ENCODE results near the gene PTPRD.

Gene PTPRD

DNA sequence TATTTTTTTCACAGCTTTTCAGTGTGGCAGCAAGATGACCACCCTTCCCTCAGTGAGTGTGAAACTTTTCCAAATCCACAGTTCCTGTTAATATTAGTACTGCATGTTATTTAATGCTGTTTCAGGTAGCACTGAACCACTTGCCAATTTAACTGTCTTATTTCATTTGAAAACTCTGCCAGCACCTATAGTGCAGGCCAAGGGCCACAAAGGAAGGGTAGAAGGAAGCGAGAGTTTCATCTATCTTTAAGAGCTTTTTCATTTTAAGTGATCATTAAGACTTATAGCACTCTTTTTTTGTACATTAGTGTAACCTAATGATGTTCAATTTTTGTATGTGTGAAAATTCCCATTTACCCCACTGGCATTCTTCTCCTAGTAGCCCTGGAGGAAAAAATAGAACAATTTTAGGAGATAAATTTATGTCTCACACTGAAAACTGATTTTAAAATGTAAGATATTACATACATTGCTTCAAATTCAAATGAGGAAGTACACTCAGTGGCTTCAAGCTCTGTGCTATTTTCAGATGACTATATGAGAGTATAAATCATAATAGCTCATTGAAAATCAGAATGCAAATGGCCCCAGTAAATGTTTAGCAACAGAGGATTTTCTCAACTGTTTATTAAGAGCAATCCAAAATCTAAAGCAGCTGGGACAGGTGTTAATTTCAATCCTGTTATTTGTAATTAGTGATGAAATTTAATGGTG, 820.5 kb downstream of the PTPRD start:
- no peak for DNase-seq (ENCODE audit: low read depth)
- H3K4me3 ChIP-seq (ENCODE audit: control insufficient read depth, low read depth, low read length), result no peak overlapping the region
- TF ChIP-seq CTCF (IDR thresholded peaks at IDR 0.05; ENCODE audit: control insufficient read depth, insufficient read depth, low read depth, low read length, missing control alignments), result no peak

DNA sequence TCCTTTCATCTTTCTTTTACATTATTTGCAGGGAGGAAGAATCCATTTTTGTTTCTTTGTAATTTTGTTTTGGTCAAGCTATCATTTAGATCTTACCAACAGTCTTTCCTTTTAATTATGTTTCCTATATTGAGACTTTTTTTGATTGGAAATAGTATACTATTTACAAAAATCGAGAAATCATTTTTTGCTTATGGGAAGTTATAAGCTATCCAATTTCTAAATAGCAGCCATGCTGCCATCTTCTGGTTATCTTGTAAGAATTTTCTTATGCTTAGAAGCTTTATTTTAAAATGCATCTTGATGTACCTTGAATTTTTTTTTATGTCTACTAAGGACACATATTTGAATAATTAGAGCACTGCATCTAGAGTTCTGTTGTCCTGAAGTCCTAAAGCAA, 821.2 kb downstream of the PTPRD start:
- no peak overlapping the region for H3K4me3 ChIP-seq (ENCODE audit: control insufficient read depth, low read depth, low read length)
- TF ChIP-seq CTCF (IDR thresholded peaks at IDR 0.05; ENCODE audit: control insufficient read depth, insufficient read depth, low read depth, low read length, missing control alignments), result no peak
- no peak for DNase-seq (ENCODE audit: low read depth)

DNA sequence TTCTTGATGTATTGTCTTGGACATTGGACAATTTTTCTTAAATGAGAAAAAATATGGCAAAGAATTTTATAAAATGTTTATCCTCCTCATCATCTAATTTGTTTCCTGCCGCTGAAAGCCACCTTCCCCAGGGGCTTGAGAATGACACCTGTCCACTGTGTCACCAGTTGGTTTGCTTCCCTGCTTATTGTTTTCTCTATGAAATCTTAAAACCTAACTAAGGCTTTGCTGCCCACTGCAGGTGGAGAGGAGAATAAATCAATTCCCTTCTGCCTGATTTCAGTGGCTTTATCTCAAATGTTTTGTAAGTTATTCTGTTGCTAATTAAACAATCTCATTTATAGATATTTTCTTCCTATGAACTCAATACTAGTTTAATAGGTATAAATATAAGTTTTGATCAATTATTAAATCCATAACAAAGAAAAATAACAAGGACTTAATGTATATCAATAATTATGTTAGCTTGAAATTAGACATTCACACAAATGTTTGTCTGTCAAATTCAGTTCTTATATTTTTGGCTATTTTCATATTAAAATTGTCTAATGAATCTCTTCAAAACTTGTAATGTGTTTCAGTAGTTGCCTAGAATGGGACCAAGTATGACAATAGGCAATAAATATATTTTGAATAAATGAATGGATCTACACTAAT, 822.5 kb downstream of the PTPRD start:
- TF ChIP-seq CTCF (IDR thresholded peaks at IDR 0.05; ENCODE audit: control insufficient read depth, insufficient read depth, low read depth, low read length, missing control alignments), result peak; percentile 26
- no peak overlapping the region for H3K4me3 ChIP-seq (ENCODE audit: control insufficient read depth, low read depth, low read length)
- DNase-seq (ENCODE audit: low read depth), result no peak

DNA sequence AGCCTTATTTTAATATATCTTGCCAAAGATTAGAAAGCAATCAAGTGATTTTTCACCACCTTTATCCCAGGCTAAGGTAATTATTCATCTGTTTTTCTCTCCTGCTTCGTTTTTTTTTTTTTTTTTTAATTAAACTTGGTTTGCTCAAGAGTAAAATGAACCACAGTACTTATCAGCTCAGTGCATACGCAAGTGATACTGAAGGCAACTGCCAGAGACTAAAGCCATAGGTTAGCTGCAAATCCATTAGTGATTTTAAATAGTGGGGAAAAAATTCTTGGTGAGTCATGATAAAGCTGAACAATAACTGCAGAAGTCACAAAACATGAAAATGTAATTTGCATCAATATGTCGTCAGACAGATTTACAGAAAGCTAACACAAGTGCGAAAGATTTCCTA, 829.1 kb downstream of the PTPRD start:
- no peak overlapping the region for H3K4me3 ChIP-seq (ENCODE audit: control insufficient read depth, low read depth, low read length)
- no peak for DNase-seq (ENCODE audit: low read depth)
- TF ChIP-seq CTCF (IDR thresholded peaks at IDR 0.05; ENCODE audit: control insufficient read depth, insufficient read depth, low read depth, low read length, missing control alignments), result no peak

DNA sequence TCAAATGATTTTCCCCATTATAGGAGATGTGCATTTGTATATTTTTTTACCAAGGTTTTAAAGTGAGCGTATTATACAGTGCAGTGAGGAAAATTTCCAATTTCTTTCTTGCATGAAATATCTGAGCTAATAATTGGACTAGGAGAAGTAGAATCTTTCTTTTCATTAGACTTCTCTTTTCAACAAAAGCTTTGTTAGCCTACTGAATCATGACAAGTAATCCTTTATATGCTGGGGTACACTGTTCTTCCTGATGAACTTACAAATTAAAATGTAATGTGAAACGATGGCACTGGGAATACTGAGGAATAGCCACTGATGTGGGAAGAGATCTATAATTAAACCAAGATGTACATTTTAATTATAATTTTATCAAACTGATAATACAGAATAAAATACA, 829.6 kb downstream of the PTPRD start:
- TF ChIP-seq CTCF (IDR thresholded peaks at IDR 0.05; ENCODE audit: control insufficient read depth, insufficient read depth, low read depth, low read length, missing control alignments), result no peak
- no peak for DNase-seq (ENCODE audit: low read depth)
- no peak overlapping the region for H3K4me3 ChIP-seq (ENCODE audit: control insufficient read depth, low read depth, low read length)

- H3K4me3 ChIP-seq (ENCODE audit: control insufficient read depth, low read depth, low read length), result no peak overlapping the region
- DNase-seq (ENCODE audit: low read depth), result no peak
- no peak for TF ChIP-seq CTCF (IDR thresholded peaks at IDR 0.05; ENCODE audit: control insufficient read depth, insufficient read depth, low read depth, low read length, missing control alignments)
These were observed 834.5 kb downstream of the PTPRD start for GRCh38 chr9:9778293-9778692.
